ENCODE results near the gene F13A1.

F13A1 gene

GRCh38 chr6:6193221-6193745 lies 127.2 kb downstream of the F13A1 start:
- DNase-seq (ENCODE audit: low spot score): no peak

GRCh38 chr6:6191909-6192308 lies 128.6 kb downstream of the F13A1 start:
- no peak for DNase-seq (ENCODE audit: low spot score)

- peak; percentile 19 for DNase-seq (ENCODE audit: low spot score)
Observed at GRCh38 chr6:6191476-6191875, 129.0 kb downstream of the F13A1 start.

GRCh38 chr6:6180684-6181083 lies 139.8 kb downstream of the F13A1 start:
- no peak for DNase-seq (ENCODE audit: low spot score)

GRCh38 chr6:6179858-6180623 lies 140.4 kb downstream of the F13A1 start:
- DNase-seq (ENCODE audit: low spot score): no peak

GRCh38 chr6:6178795-6179194 lies 141.7 kb downstream of the F13A1 start:
- DNase-seq (ENCODE audit: low spot score): no peak

GRCh38 chr6:6177754-6178153 lies 142.7 kb downstream of the F13A1 start:
- DNase-seq (ENCODE audit: low spot score): no peak

- DNase-seq (ENCODE audit: low spot score): no peak
Observed at GRCh38 chr6:6176586-6177228, 143.8 kb downstream of the F13A1 start.

- no peak for DNase-seq (ENCODE audit: low spot score)
Observed at GRCh38 chr6:6176127-6176526, 144.3 kb downstream of the F13A1 start.

- DNase-seq (ENCODE audit: low spot score): no peak
Observed at GRCh38 chr6:6169141-6169540, 151.3 kb downstream of the F13A1 start.

GRCh38 chr6:6166064-6166463 lies 154.4 kb downstream of the F13A1 start:
- no peak for DNase-seq (ENCODE audit: low spot score)

- DNase-seq (ENCODE audit: low spot score): no peak
Observed at GRCh38 chr6:6164367-6164766, 156.1 kb downstream of the F13A1 start.

- DNase-seq (ENCODE audit: low spot score): no peak
Observed at GRCh38 chr6:6154335-6154734, 166.1 kb downstream of the F13A1 start.

- DNase-seq (ENCODE audit: low spot score): no peak
Observed at GRCh38 chr6:6152060-6152459, 168.4 kb downstream of the F13A1 start.

GRCh38 chr6:6148192-6148815 lies 172.2 kb downstream of the F13A1 start:
- DNase-seq (ENCODE audit: low spot score): no peak

GRCh38 chr6:6131492-6132109 lies 188.9 kb downstream of the F13A1 start:
- DNase-seq (ENCODE audit: low spot score): no peak

GRCh38 chr6:6125495-6125894 lies 195.0 kb downstream of the F13A1 start:
- DNase-seq (ENCODE audit: low spot score): no peak

GRCh38 chr6:6123803-6124202 lies 196.7 kb downstream of the F13A1 start:
- no peak for DNase-seq (ENCODE audit: low spot score)

- no peak for DNase-seq (ENCODE audit: low spot score)
Observed at GRCh38 chr6:6121943-6122342, 198.5 kb downstream of the F13A1 start.

GRCh38 chr6:6105472-6106036 lies 214.9 kb downstream of the F13A1 start:
- no peak for DNase-seq (ENCODE audit: low spot score)

All from LoVo (cell line).